H1 (cell line): ENCODE measurements around the gene GRK5. TPM values are rescaled to one million over a fixed set of nuclear protein-coding genes. Genes with fewer than 3 reads are reported as not detected.

Experiments
- BRCA1 ChIP-seq: IDR thresholded peaks from 2 replicates; pipeline ENCODE4 v1.6.1; 2012; ENCODE audit warnings: low read depth, low read length, improper control_type of control experiment
- CTCF ChIP-seq, 3 experiments: IDR thresholded peaks; 1 replicate in 2 of 3; 2 replicates in 1 of 3; pipeline versions ENCODE4 v1.5.1 to v1.6.1; 2011; ENCODE audit warnings: low read length in 3 of 3, mild to moderate bottlenecking in 3 of 3, inconsistent platforms in 2 of 3, low read depth in 1 of 3, moderate library complexity in 1 of 3; ENCODE audit not compliant: insufficient read depth in 1 of 3; ENCODE audit errors: control extremely low read depth in 1 of 3
- JUND ChIP-seq: IDR thresholded peaks from 2 replicates; pipeline ENCODE4 v1.6.1; 2011; ENCODE audit warnings: mild to moderate bottlenecking, improper control_type of control experiment, low read length
- polyA plus RNA-seq, 7 experiments: library from polyadenylated mRNA; depleted of rRNA in 3 of 7; stranded (reverse) in 5 of 7; unstranded in 2 of 7; fragments of >200 nt in 5 of 7; fragments of 200-250 nt in 2 of 7; gene quantifications; 1 replicate in 5 of 7; 2 replicates in 1 of 7; 4 replicates in 1 of 7; pipeline versions ENCODE4 v1.2.1 to v1.2.3, GENCODE V29; 2011 to 2013; ENCODE audit warnings: missing spikeins in 2 of 7, mixed read lengths in 2 of 7
- total RNA-seq: library from RNA; stranded (reverse); fragmentation: NEBNext Ultra II Directional; extraction: Animal tissue kit (Norgen Biotek cat#: 25700); gene quantifications from 2 replicates; pipeline ENCODE4 v1.2.1, GENCODE V29; 2021

The GRK5 gene
- total and polyA plus RNA-seq, 2 of the 8 experiments (the other 6 are each of a cell fraction or from before 2014, with no cell fraction given), result 0.54 to 2.5 TPM

GRCh38 chr10:119410361-119411116, 203.2 kb downstream of the GRK5 start (continued):
- TF ChIP-seq CTCF (IDR thresholded peaks at IDR 0.05; ENCODE audit: control extremely low read depth in 1 of 3, insufficient read depth in 1 of 3, low read depth in 1 of 3, low read length in 3 of 3) (no peak), BRCA1 (no peak), JUND (no peak)
